KOPT-K1 (cell line): Measurements from ENCODE around the gene SLC10A7.

Experiments
- H3K27ac ChIP-seq: fragments of 200-600 bp; sonication (generic); 2 replicates; pipeline ENCODE4 v1.5.1; 2016; ENCODE audit warnings: antibody characterized with exemption, mild to moderate bottlenecking, low read depth, low read length; ENCODE audit not compliant: poor library complexity, severe bottlenecking
- H3K36me3 ChIP-seq: fragments of 200-600 bp; sonication (generic); 2 replicates; pipeline ENCODE4 v1.5.1; 2017; ENCODE audit warnings: antibody characterized with exemption, mild to moderate bottlenecking, low read length, moderate library complexity; ENCODE audit not compliant: insufficient read depth
- H3K9me3 ChIP-seq: fragments of 200-600 bp; sonication (generic); 2 replicates; pipeline ENCODE4 v1.5.1; 2017; ENCODE audit warnings: antibody characterized with exemption, low read length, mild to moderate bottlenecking; ENCODE audit not compliant: insufficient read depth, poor library complexity, severe bottlenecking

The SLC10A7 gene

DNA sequence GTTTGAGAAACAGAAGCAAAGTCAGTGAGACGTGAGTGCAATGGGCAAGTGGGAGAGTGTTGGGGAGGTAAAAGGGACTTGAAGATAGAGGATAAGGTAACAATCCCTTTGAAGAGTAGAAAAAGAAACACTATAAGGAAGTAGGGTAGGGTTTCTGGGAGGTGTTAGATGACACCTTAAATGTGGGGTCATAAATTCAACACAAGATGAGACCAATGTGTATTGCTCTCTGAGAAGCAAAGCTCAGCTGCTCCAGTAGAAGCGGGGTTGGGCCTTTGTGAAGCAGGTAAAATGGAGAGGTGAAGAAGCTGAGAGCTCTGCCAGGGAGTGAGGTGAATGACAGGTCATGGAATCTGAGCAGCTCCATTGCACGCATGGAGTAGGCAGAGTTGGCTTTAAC is 222.1 kb downstream of the SLC10A7 start:
- no peaks in the 10 kb centered on the region for H3K36me3 ChIP-seq
- H3K9me3 ChIP-seq, result no peaks in the 10 kb centered on the region
- H3K27ac ChIP-seq, result no peak overlapping the region

DNA sequence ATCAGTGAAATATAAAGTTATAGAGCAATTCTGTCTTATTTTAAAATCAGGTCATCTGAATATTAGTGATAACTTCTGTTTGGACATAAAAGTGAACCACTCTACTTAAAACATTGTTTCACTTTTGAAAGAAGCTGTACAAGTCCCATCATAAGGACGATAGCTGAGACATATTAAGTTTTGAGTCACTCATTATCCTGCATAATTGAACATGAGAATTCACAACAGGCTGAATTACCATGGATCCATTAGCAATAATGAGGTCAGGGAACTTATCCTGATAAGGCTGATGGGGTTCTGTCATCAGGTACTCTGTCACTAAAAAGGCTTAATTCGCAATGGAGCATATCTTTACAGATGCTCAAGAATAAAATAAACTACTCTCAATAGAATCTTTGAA is 227.0 kb downstream of the SLC10A7 start:
- Histone ChIP-seq H3K36me3 (no peaks in the 10 kb centered on the region), H3K27ac (no peak overlapping the region), H3K9me3 (no peaks in the 10 kb centered on the region)

DNA sequence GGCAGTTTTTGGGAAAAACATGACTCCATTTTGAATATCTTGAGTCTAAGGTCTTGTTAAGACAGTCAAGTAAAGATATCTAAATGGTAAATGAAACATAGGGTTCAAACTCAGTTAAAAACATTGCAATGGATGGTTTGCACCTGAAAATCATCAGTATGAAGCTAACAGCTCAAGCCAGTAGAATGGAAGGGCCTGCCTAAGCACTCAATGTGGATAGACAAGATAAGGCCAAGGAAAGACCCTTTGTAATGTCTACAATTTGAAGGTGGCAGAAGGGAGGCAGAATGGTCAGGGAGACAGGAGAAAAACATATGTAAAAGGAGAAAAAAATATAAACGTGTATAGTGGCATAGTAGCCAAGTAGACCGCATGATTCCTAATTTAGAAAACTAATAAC is 229.2 kb downstream of the SLC10A7 start:
- Histone ChIP-seq H3K9me3 (no peaks in the 10 kb centered on the region), H3K36me3 (no peaks in the 10 kb centered on the region), H3K27ac (no peak overlapping the region)

DNA sequence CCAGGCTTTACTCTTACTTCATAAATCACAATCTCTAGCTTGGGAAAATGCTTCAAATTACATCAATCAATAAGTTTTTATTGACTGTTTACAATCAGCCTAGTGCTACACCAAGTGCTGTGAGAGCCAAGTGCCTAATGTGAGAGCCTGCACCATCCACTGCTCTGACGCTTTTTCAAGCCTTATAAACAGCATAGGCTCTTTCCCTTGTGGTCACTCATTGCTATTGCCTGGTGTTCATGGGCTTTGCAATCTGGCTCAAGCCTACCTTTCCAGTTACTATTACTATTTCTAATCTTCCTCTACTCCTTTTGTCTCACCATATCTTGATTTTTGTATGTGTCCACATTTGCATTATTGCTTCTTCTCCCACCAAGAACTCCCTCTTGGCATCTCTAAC is 230.4 kb downstream of the SLC10A7 start:
- Histone ChIP-seq H3K27ac (no peak overlapping the region), H3K36me3 (no peaks in the 10 kb centered on the region), H3K9me3 (no peaks in the 10 kb centered on the region)

DNA sequence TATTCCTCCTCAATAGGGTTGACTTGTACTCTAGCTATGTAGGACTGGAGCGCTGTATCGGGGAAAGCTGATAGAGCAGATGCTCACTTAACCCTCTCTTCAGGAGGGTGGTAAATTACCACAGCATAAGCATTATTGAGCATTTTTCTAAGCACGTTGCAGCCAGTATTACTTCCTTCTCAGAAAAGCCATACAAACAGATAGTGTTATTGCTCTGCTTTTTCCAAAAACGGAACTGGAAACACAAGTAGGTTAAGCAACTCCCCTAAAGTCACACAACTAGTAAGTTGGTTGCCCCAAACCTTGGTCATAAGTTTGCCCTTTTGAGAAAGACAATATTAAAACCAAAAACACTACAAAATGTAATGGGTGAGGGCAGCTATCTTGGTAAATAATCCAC is 233.5 kb downstream of the SLC10A7 start:
- Histone ChIP-seq H3K27ac (no peak overlapping the region), H3K9me3 (no peaks in the 10 kb centered on the region), H3K36me3 (no peaks in the 10 kb centered on the region)

DNA sequence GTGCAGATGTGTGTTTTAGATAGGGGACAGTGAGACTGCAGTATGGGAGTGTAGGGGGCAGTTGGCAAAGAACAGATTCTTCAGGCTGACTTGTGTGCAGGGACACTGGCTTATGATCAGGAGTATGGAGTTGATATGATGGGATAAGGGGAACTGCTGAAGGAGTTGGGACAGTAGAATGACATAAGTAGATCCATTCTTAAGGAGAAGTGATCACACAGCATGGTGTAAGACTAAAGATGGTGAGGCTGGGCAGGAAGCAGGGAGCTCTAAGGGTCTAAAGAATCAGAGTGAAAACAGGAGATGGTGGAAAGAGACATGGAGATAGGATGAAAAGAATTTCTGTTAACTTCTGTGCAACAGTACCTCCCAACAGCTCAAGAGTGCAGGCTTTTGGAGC is 236.7 kb downstream of the SLC10A7 start:
- Histone ChIP-seq H3K36me3 (no peaks in the 10 kb centered on the region), H3K27ac (no peak overlapping the region), H3K9me3 (no peaks in the 10 kb centered on the region)

DNA sequence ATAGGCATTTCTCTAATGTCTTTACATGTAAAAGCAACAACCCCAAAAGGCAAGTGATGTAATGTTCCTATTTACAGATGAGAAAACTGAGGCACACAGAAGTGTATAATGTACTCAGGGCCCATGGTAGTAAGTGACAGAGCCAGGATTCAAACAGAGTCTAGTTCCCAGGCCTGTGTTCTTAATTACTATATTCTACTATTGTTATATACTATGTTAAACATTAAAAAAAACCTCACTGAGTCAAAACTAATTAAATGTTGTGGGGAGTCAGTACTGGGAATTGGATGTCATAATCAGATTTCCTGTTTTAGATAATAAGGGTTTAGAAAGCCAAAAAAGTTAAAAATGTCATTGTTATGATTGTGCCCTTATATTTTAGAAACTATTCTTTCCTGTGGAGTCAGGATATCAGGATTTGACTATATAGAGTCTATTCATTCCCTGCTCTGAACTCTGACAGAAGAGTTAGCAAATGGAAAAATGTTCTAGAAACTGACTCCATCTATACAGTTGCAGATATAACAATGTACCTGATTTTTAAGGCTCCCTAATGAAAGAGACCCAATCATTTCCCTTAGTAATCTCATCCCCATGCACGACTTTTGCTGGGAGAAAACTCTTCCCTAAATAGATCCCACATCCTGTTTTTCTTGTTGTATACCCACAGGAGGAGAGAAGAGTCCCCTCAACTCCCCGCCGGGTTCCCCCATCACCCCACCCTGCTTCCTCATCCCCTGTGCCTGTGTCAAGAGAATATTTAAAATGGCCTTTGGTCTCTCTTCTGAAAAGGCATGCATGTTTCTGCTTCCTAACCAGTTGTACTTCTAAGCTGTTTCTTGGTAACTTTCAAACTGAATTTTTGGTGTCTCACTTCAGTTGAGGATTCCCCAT is 237.7 kb downstream of the SLC10A7 start:
- Histone ChIP-seq H3K27ac (no peak overlapping the region), H3K36me3 (no peaks in the 10 kb centered on the region), H3K9me3 (no peaks in the 10 kb centered on the region)

DNA sequence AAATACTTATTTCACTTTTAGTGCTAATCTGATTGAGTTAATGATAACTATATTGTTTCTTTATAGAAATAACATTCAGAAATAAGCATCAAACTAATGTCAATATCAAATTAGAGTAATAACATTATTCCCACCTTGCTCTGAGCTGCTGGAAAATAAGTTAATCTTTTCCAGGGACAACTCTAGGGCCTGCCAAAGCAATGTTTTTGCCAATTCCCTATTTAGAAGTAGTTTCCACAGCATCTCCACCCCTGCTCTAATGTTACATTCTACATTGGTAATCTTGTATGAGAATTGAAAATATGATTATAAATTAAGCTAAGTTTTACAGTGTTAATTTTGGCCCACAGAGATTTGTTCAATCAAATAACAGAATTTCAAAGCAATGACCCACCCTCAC is 239.1 kb downstream of the SLC10A7 start:
- H3K27ac ChIP-seq, result no peak overlapping the region
- H3K36me3 ChIP-seq, result no peaks in the 10 kb centered on the region
- H3K9me3 ChIP-seq, result no peaks in the 10 kb centered on the region

DNA sequence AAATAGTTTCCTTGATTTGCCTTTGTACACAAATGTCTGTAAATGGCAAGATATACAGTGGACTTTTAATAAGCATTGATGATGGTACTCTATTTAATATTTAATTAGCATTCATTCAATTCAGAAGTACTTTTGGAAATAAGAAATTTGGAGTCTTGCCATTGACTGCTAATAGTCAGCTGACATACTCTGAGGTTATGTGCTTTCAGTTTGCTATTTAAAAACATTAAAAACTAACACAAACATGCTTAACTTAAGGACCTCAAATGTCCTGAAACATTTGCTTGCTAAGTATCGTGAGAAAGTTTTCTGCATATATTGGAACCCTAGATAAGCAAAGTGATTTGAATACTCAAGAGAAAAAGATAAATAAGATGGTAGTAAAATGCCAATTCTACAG is 242.8 kb downstream of the SLC10A7 start:
- Histone ChIP-seq H3K27ac (no peak overlapping the region), H3K36me3 (no peaks in the 10 kb centered on the region), H3K9me3 (no peaks in the 10 kb centered on the region)

DNA sequence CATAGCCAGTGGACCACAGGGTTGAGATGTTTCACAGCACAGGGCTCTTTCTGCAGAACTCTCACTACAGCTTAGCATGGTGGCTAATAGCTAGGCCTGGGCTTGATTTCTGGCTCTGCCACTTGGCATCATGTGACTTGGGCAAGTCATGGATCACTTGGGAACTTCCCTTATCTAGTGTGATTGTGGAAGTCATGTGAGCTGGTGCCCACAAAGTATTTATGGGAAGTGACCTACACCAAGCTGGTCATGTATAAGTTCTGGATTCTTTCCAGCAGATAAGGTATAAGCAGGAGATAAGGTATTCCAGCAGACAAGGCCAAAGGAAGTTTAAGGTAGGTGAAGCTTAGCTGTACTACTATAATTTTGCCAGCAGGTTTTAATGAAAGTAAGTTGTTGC is 246.4 kb downstream of the SLC10A7 start:
- H3K27ac ChIP-seq, result no peak overlapping the region
- H3K9me3 ChIP-seq, result no peaks in the 10 kb centered on the region
- no peaks in the 10 kb centered on the region for H3K36me3 ChIP-seq

DNA sequence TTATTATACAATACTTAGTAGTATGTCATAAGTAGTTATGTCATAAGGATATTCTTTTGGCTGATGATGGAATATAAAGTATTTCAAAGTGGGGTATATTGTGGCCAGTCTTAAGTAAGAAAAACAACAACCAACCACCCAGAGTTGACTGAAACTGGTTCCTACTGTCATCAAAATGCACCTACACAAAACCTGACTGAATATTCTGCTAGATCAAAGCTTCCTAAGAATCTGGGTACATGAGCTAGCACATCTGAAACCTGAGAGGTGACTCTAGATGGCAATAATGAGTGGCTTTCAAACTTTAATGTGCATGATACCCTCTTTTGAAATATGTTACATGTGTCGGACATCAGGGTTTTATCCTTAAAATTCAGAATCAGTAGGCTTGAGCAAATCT is 247.0 kb downstream of the SLC10A7 start:
- H3K9me3 ChIP-seq, result no peaks in the 10 kb centered on the region
- no peak overlapping the region for H3K27ac ChIP-seq
- H3K36me3 ChIP-seq, result no peaks in the 10 kb centered on the region

DNA sequence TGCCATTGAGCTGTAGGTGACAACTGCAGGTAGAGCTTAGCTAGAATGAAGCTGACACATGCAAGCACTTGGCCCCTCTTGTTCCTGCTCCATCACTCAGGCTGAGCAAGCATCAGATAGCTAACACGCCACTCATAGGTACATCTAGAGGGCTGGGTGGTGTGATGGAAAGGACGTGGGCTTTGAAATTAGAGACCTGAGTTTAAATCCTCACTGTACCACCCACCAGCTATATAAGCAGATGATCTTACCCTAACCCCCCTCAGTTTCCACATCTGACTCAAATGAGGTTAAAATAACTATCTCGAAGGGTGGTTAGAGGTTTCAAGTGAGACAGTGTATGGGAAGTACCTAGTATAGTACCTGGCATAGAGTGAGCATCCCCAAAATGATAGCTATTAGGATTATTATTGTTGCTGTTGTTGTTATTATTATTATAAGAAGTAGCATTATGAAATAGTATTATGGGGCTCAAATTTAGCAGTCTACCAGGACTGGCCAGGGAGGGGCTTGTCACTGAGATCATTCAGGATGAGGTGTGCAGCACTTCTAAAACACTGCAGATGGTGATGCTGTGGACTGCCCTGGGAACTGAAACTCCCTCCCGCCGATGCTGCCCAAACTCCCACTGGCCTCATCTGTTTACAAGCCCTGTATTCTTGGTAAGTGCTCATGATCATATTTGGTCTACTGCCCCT is 248.4 kb downstream of the SLC10A7 start:
- Histone ChIP-seq H3K27ac (no peak overlapping the region), H3K36me3 (no peaks in the 10 kb centered on the region)

DNA sequence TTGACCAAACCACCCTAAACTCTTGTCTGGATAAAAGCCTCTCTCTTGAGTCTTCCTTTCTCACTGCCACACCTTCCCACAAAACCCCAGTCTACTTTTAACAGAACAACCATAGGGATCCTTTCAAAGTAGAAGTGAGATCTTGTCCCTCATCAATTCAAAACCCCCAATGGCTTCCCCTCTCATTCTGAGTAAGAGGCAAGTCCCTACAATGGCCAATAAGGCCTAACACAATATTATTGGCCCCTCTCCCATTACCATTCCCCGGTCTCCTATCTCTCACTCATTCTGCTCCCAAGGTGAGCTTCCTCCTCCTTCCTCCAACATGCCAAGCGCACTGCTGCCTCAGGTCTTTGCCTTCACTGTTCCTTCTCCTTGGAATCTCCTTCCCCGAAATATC is 250.3 kb downstream of the SLC10A7 start:
- H3K9me3 ChIP-seq, result no peaks in the 10 kb centered on the region
- H3K27ac ChIP-seq, result no peak overlapping the region
- H3K36me3 ChIP-seq, result no peaks in the 10 kb centered on the region

More for the DNA sequence above, 248.4 kb downstream of the SLC10A7 start:
- no peaks in the 10 kb centered on the region for H3K9me3 ChIP-seq

DNA sequence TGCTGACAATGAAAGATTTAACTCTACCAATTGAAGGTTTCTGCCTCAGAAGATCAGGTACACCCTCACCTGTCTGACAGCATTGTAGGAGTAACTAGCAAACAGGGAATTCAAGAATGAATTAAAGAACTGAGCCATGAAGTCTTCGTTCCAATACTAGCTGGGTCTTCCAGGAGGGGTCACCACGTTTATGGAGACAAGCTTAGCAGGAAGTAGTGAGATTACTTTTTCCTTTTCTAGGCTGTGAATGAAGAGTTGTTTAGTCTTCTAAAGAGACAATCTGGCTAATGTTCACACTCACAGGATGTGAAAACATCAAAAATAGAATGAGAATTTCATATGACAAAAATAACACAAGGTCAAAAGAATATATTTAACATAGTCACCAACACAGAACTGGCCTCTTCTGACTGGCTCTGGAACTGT is 252.5 kb downstream of the SLC10A7 start:
- H3K27ac ChIP-seq, result no peak overlapping the region
- no peaks in the 10 kb centered on the region for H3K9me3 ChIP-seq
- no peaks in the 10 kb centered on the region for H3K36me3 ChIP-seq

DNA sequence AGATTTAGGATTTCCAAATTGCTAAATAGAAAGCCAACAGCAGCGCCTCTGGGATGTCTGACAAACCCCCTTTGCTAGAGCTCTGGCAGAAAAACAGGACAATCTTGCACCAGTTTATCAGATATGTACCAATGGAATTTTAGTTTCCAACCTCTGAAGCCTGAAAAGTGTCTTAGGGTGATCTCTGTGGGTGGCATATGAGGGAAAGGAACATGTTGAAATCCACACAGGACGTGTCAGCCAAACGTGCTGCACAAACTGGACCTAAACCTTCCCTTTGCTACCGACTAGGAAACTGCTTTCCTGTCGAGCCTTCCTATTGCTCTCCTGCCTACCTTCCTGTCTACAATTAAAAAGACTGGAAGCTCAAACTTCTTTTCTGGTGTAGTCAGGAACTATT is 253.9 kb downstream of the SLC10A7 start:
- Histone ChIP-seq H3K27ac (no peak overlapping the region), H3K9me3 (no peaks in the 10 kb centered on the region), H3K36me3 (no peaks in the 10 kb centered on the region)
